ENCODE measurements around the gene ZNF516.

GRCh38 chr18:76399613-76400391 is 95.2 kb downstream of the ZNF516 start:
- no peak for TF ChIP-seq CTCF (IDR thresholded peaks at IDR 0.05)
- no peak for TF ChIP-seq POLR2A (IDR thresholded peaks at IDR 0.05)
- no peak for TF ChIP-seq POLR2AphosphoS5 (IDR thresholded peaks at IDR 0.05)
- no peak for TF ChIP-seq EP300 (IDR thresholded peaks at IDR 0.05)
